ENCODE measurements around the gene INPP5B.
A peak's percentile ranks its signal among the peaks of the same experiment; 100 is the strongest.

The INPP5B gene

DNA sequence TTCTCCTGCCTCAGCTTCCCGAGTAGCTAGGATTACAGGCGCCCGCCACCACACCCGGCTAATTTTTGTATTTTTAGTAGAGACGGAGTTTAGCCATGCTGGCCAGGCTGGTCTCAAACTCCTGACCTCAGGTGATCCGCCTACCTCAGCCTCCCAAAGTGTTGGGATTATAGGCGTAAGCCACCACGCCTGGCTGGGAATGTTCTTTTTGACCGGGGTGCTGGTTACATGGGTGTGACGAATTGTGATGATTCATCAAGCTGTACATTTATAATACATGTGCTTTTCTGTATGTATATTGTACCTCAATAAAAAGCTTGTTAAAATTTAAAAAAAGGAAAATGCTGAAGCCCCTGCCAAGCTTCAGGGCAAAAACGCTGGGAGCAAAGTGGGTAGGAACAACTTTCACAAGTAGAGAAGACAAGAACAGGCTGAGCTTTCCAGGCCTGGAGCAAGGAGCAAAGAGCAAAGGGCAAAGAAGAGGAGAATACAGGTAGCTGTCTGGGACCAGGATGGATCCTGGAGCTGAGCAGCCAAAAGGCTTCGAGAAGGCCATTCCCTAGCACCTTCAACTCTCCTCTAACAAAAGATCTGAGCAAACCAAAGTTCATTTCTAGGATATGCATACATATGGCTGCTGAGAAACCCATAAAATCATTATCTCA is 118.3 kb downstream of the INPP5B start:
- DNase-seq, result no peak

DNA sequence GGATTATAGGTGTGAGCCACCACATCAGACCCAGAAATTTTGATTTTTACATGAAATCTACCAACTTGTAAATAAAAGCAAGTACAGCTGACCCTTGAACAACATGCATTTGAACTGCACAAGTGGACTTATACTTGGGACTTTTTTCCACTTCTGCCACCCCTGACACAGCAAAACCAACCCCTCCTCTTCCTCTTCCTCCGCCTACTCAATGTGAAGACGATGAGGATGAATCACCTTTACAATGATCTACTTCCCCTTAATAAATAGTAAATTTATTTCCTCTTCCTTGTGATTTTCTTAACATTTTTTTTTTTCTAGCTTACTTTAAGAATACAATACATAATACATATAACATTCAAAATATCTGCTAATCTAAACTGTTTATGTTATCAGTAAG is 121.3 kb downstream of the INPP5B start:
- no peak for DNase-seq

DNA sequence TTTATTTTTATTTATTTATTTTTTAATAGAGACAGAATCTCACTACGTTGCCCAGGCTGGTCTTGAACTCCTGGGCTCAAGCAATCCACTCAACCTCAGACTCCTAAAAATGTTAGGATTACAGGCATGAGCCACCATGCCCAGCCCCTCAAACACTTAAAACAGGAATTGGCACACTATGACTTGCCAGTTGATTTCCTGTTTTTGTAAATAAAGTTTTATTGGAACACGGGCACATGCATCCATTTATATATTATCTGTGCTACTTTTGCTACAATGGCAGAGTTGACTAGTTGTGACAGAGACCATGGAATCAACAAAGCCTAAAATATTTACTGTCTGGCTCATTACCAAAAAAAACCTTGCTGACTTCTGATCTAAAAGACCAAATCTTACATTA is 122.9 kb downstream of the INPP5B start:
- DNase-seq, result no peak

GRCh38 chr1:37822906-37823815 is 123.7 kb downstream of the INPP5B start:
- no peak for DNase-seq

DNA sequence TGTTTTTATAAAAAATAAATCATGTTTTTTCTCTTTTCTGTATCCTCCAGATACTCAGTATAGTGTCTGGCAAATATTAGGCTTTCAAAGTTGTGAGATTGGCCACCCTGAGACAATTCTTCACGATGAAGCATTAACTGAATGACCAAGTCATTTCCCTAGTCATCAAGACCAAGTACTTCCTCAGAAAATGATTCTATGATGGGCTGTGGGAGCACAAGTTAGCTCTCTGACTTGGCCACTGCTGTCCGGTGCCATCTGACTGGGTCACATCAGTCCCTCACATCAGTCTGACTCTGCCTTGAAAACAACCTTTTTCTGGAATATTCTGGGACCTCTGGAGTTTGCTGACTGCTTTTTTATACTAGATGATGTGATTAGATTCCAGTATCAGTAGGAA is 125.4 kb downstream of the INPP5B start:
- no peak for DNase-seq

- no peak for DNase-seq
These were observed 129.4 kb downstream of the INPP5B start for GRCh38 chr1:37817481-37817880.

- DNase-seq, result no peak
These were observed 132.6 kb downstream of the INPP5B start for GRCh38 chr1:37814252-37814651.

DNA sequence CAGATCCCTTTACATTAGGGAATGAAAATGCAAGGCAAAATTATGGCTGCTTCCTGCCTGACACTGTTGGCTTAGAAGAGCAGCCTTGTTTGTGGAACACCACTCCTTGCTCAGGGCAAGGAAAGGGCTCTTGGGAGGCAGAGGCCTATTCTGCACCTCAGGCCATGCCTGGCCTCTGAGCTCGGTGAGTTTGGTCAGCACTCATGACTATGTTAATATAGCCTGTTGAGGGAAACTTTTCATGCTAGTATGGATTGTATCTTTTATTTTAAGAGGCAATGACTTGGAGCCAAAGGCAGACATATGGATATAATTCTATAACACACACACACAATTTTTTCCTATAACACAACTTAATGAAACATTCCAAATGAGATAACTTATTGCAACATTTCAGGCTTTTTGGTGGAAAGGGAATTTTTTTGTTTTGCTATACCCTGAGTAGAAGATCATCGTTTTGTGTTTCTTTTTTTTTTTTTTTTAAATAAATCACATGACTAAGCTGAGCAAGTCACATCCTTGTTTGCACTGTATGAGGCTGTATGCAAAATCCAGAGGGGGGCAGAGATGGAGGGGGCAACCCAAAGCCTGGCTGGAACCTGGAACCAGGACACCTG is 133.2 kb downstream of the INPP5B start:
- no peak for DNase-seq

DNA sequence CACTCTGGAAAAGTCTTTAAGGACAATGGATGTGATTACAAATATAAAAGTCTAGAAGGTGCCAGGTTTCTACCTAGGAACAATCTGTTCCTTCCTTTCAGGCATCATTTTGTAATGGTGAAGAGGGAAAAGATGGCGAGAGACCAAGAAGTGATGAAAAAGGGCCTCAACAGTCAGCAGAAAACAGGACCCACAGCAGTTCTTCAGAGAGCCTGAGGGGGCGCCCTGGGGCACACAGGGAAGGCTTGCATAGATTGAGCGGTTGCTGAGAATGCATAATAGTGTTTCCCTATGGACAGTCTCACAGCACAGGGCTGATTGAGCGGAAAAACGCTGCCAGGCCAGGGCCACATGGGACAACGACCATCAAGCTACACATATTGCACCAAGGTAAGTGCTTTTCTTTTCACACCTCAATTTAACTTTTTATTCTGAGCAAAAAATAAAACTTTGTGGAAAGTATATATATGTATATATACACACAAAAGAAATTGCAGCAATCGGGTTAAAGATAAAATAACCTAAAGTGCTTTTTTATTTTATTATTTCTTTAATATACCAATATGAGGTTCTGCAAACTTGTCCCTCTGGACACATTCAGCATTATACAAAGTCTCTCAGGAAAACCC is 135.7 kb downstream of the INPP5B start:
- peak; percentile 69 for DNase-seq

All from activated CD4-positive, CD25-positive, alpha-beta regulatory T cell treated with anti-CD3 and anti-CD28 coated beads, Interleukin-2, amount 50 U/mL, for 72 hours (primary cell).